ENCODE data around the gene OR52N1.

GRCh38 chr11:5807580-5807979 is 16.5 kb upstream of the OR52N1 start:
- TF ChIP-seq, protein P1, sequence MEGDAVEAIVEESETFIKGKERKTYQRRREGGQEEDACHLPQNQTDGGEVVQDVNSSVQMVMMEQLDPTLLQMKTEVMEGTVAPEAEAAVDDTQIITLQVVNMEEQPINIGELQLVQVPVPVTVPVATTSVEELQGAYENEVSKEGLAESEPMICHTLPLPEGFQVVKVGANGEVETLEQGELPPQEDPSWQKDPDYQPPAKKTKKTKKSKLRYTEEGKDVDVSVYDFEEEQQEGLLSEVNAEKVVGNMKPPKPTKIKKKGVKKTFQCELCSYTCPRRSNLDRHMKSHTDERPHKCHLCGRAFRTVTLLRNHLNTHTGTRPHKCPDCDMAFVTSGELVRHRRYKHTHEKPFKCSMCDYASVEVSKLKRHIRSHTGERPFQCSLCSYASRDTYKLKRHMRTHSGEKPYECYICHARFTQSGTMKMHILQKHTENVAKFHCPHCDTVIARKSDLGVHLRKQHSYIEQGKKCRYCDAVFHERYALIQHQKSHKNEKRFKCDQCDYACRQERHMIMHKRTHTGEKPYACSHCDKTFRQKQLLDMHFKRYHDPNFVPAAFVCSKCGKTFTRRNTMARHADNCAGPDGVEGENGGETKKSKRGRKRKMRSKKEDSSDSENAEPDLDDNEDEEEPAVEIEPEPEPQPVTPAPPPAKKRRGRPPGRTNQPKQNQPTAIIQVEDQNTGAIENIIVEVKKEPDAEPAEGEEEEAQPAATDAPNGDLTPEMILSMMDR (IDR thresholded peaks at IDR 0.05): no peak
- no peak for TF ChIP-seq POLR2A (IDR thresholded peaks at IDR 0.05)
